GM20000 (cell line): Measurements from ENCODE around the gene SLC66A3.

Experiments used
- DNase-seq: peaks from one replicate; pipeline ENCODE4 v3.0.0; 2012; ENCODE audit warnings: low spot score
- TF ChIP-seq, protein P1 (sequence below): IDR thresholded peaks from 2 replicates; pipeline ENCODE4 v1.5.1; 2012; ENCODE audit warnings: mild to moderate bottlenecking, control low read depth; ENCODE audit errors: extremely low read depth, missing control alignments

Gene SLC66A3

GRCh38 chr2:11122380-11122779, 32.9 kb upstream of the SLC66A3 start:
- no peak for DNase-seq
- TF ChIP-seq, protein P1, sequence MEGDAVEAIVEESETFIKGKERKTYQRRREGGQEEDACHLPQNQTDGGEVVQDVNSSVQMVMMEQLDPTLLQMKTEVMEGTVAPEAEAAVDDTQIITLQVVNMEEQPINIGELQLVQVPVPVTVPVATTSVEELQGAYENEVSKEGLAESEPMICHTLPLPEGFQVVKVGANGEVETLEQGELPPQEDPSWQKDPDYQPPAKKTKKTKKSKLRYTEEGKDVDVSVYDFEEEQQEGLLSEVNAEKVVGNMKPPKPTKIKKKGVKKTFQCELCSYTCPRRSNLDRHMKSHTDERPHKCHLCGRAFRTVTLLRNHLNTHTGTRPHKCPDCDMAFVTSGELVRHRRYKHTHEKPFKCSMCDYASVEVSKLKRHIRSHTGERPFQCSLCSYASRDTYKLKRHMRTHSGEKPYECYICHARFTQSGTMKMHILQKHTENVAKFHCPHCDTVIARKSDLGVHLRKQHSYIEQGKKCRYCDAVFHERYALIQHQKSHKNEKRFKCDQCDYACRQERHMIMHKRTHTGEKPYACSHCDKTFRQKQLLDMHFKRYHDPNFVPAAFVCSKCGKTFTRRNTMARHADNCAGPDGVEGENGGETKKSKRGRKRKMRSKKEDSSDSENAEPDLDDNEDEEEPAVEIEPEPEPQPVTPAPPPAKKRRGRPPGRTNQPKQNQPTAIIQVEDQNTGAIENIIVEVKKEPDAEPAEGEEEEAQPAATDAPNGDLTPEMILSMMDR, result no peak

- no peak for DNase-seq
- TF ChIP-seq, protein P1, result no peak
Measured at GRCh38 chr2:11123001-11123809, 32.1 kb upstream of the SLC66A3 start.

GRCh38 chr2:11123856-11124759, 31.2 kb upstream of the SLC66A3 start:
- DNase-seq, result peak; percentile 76
- TF ChIP-seq, protein P1, result peak; percentile 81

DNA sequence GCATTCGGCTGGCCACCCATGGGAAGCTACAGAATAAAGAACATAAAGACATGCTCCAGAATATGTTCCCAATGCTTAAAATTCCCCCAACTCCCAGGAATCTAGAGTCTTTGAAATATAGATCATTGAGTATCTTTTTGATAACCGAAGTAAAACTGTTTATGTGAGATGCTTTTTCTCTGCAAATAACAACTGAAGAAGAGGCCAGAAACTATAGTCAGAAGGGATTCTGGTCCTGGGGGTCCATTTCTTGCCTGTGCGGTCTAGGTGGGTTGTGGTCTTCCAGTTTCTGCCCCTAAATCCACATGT, 30.6 kb upstream of the SLC66A3 start:
- TF ChIP-seq, protein P1, result no peak

GRCh38 chr2:11127761-11128160, 27.5 kb upstream of the SLC66A3 start:
- DNase-seq, result no peak
- TF ChIP-seq, protein P1, result no peak

More for the DNA sequence above, 30.6 kb upstream of the SLC66A3 start:
- no peak for DNase-seq

DNA sequence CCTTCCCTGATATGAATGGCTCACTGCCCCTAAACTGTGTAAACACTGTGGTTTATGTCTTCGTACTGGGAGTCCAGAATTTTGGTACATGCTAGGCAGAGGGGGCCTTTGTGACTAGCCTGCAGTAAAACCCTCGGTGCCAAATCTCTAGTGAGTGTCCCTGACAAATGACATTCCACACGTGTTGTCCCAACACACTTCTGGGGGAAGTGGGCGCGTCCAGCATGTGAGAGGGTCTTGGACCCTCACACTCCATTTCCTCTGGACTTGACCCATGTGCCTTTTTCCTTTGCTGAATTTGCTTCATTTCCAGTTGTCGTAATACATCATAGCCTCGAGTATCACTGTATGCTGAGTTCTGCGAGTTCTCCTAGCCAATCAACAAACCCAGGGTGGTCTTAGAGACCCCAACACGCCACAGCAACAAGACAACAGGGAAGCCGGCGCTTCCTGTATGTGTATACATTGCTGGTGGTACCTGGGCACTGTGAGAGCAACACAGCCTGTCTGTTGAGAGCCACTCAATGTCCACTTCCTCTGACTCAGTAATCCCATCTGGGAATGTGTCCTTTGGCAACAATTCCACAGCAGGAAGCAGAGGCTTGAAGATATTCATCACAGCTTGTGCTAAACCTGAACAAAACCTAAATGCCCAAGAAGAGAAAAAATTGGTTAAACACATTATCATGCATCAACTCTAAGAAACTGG, 26.9 kb upstream of the SLC66A3 start:
- TF ChIP-seq, protein P1, result no peak
- no peak for DNase-seq
